ENCODE data around the gene MRM2. TPM values are rescaled to one million over a fixed set of nuclear protein-coding genes. Genes with fewer than 3 reads are reported as not detected.

Gene MRM2
- total RNA-seq, 1 donor from 2014 or later: 19.1 TPM

- Mint-ChIP-seq H3K27me3 (ENCODE audit: unreplicated experiment) (peaks cover 8% of the 10 kb centered on the region), H3K36me3 (ENCODE audit: low read depth, unreplicated experiment) (peaks cover 7% of the 10 kb centered on the region), H3K27ac (ENCODE audit: unreplicated experiment) (no peak overlapping the region), H3K9me3 (ENCODE audit: unreplicated experiment) (no peaks in the 10 kb centered on the region), H3K4me3 (ENCODE audit: unreplicated experiment) (no peak overlapping the region), H3K4me1 (ENCODE audit: unreplicated experiment) (peaks cover 14% of the 10 kb centered on the region)
- no peak for DNase-seq (ENCODE audit: low spot score)
- no peak for TF ChIP-seq CTCF (IDR thresholded peaks at IDR 0.05; ENCODE audit: unreplicated experiment)
These were observed 9.4 kb upstream of the MRM2 start for GRCh38 chr7:2251381-2251780.

- Mint-ChIP-seq H3K36me3 (ENCODE audit: low read depth, unreplicated experiment) (peaks cover 3% of the 10 kb centered on the region), H3K9me3 (ENCODE audit: unreplicated experiment) (no peaks in the 10 kb centered on the region), H3K4me3 (ENCODE audit: unreplicated experiment) (no peak overlapping the region), H3K4me1 (ENCODE audit: unreplicated experiment) (peaks cover 22% of the 10 kb centered on the region), H3K27ac (ENCODE audit: unreplicated experiment) (no peak overlapping the region), H3K27me3 (ENCODE audit: unreplicated experiment) (peaks cover 7% of the 10 kb centered on the region)
- no peak for DNase-seq (ENCODE audit: low spot score)
- no peak for TF ChIP-seq CTCF (IDR thresholded peaks at IDR 0.05; ENCODE audit: unreplicated experiment)
These were observed 7.8 kb upstream of the MRM2 start for GRCh38 chr7:2249744-2250323.

- Mint-ChIP-seq H3K4me1 (ENCODE audit: unreplicated experiment) (peaks cover 22% of the 10 kb centered on the region), H3K36me3 (ENCODE audit: low read depth, unreplicated experiment) (peaks cover 3% of the 10 kb centered on the region), H3K27me3 (ENCODE audit: unreplicated experiment) (peaks cover 7% of the 10 kb centered on the region), H3K27ac (ENCODE audit: unreplicated experiment) (peak overlapping the region; percentile 18), H3K9me3 (ENCODE audit: unreplicated experiment) (no peaks in the 10 kb centered on the region), H3K4me3 (ENCODE audit: unreplicated experiment) (no peak overlapping the region)
- no peak for DNase-seq (ENCODE audit: low spot score)
- TF ChIP-seq CTCF (IDR thresholded peaks at IDR 0.05; ENCODE audit: unreplicated experiment): no peak
These were observed 7.1 kb upstream of the MRM2 start for GRCh38 chr7:2248984-2249694.

GRCh38 chr7:2247141-2247995 lies 5.4 kb upstream of the MRM2 start:
- peak; percentile 79 for DNase-seq (ENCODE audit: low spot score)
- Mint-ChIP-seq H3K36me3 (ENCODE audit: low read depth, unreplicated experiment) (peaks cover 3% of the 10 kb centered on the region), H3K27me3 (ENCODE audit: unreplicated experiment) (peaks cover 7% of the 10 kb centered on the region), H3K27ac (ENCODE audit: unreplicated experiment) (no peak overlapping the region), H3K4me1 (ENCODE audit: unreplicated experiment) (peaks cover 26% of the 10 kb centered on the region), H3K4me3 (ENCODE audit: unreplicated experiment) (no peak overlapping the region), H3K9me3 (ENCODE audit: unreplicated experiment) (no peaks in the 10 kb centered on the region)
- TF ChIP-seq CTCF (IDR thresholded peaks at IDR 0.05; ENCODE audit: unreplicated experiment): peak; percentile 79
